OCI-M2 (cell line): Measurements from ENCODE around the gene VPREB3.

ENCODE experiments used
- DNase-seq: peaks from one replicate; lab custom pipeline; 2025; ENCODE audit not compliant: unreplicated experiment; lab: John Stamatoyannopoulos, UW

The VPREB3 gene, protein sequence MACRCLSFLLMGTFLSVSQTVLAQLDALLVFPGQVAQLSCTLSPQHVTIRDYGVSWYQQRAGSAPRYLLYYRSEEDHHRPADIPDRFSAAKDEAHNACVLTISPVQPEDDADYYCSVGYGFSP

DNA sequence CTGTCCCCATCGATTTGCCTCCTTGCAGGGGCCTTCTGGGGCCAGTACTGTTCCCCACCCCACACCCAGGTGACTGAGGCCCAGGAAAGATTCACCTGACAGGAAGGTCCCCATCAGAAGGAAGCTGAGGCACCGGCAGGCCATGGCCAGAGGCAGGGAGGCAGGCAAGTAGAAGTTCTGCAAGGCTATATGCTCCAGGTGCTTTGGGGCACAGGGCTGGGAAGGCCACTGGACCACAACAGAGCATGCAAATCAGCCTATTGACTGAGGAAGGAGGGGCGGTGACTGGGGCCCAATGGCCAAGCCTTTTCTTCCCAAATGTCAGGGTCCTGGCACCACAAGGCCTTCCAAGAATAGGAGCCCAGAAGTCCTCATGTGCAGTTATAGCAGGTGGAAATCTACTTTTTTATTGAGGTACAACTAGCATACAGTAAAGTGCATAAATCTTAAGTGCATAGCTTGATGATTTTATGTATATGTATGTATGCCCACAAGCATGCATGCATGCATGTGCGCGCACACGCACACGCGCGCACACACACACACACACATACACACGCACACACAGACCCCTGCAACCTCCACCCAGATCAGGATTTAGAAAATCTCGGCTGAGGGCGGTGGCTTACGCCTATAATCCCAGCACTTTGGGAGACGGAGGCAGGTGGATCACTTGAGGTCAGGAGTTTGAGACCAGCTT, at the start of gene VPREB3:
Gene VPREB3, minus strand, starts transcription at position 206 of the 700 bp plus-strand sequence. Its CDS starts 62 bp downstream, at position 144.
- DNase-seq = no peak

DNA sequence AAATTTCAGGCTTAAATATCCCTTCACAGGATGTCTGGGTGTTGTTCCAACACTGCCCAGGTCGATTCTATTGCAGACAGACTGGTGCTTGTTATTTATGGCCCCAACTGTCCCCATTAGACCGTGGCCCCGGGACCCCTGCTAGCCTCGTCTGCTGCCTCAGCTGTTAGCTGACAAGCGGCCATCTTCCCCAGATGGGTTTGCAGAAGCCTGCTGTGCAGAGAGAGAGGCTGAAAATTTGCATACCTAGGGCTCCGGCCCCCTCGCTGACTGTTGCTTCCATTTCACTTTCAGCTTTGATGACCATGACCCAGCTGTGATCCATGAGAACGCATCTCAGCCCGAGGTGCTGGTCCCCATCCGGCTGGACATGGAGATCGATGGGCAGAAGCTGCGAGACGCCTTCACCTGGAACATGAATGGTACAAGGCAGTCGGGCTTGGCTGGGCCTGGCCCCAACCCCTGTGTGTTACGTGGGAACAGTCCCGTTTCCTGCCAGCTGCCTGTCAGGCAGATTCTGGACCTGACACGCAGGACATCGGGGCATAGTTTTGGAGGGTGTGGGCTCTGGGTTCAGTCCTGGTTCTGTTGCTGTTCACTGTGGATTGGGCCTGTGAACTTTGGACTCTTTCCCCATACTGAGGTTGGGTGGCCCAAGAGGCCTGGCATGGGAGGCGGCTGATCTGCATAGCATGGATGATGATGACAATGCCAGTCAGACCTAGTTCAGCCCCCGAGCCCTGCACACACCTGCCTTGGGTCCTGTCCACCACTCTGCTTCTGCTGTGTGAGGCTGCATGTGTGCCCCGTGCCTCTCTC, 49.0 kb upstream of the VPREB3 start:
- DNase-seq = no peak

DNA sequence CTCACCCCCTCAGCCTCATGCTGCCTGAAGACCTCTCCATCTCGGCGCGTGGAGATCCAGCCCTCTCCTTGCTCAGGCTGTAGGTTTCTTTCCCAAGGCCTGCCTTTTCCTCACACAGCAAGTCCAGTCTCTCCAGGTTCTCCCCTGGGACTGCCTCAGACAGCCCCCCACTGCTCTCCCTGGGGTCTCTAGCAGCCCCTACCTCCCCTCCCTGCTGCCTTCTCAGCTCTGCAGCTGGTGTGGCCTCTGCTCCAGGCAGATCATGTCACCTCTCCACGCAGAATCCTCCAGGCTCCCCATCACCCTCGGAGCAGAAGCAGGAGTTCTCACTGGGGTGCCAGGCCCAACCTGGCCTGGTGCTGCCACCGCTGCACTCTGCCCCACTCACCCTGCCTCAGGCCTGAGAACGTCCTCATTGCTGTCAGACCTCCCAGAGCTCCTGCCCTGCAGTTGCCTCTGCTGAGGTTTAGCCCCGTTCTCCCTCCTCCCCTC, 47.7 kb upstream of the VPREB3 start:
- no peak for DNase-seq

DNA sequence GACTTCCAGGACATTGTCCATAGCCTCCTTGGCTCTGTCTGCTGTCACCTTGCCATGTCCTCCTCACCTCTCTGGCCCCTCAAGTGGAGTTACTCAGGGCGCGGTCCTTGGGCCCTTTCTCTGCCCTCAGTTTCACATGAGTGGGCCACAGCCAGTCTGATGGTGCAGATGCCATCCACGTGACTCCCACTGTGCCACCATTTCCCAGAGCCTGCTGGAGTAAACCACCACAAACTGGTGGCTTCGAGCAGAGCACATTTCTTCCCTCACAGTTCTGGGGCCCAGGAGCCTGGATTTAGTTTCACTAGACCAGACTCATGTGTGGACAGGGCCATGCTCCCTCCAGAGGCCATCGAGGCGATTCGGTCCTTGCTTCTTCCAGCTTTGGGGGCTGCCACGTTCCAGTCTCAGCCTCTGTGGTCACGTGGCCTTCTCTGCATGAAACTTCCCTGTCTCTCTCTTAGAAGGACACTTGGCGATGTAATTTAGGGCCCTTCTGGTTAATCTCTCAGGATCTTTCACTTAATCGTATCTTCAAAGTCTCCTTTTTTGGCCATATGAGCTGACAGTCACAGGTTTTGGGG, 47.1 kb upstream of the VPREB3 start:
- no peak for DNase-seq

DNA sequence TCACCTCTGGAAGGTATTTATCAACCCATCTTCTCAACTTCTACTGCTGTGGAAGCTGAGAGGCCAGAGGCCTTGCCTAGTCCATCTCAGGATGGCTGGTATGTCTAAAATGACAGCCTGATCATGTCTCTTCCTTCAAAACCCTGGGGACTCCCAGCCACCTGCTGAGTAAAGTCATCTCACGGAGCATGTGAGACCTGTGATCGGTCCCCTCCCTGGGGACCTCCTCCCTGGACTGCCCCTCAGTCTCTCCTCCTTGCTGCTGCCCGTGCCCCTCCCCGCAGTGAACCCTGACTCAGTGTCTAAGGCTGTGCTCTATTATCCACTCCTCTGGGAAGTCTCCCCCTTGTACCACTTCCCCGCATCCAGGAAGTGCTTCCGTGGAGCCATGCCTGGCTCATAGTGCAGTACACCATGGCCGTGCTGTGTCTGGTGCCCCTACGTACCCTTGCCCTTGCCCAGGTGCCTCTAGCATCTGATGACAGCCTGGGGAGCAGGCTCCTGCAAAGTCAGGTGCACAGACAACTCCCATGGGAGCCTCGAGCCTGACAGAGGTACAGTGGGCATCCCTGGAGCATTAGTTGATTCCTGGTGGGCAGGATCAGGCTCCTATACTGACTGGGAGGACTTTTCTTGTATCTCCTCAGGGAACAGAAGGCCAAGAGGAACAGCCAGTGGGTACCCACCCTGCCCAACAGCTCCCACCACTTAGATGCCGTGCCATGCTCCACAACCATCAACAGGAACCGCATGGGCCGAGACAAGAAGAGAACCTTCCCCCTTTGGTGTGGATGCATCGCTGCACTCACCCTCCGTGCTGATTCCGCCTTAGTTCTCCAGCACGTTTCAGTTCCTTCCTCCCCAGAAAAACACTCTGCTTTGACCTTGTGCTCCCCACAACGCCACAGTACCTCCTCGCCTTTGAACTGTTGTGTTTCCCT, 46.3 kb upstream of the VPREB3 start:
- no peak for DNase-seq

DNA sequence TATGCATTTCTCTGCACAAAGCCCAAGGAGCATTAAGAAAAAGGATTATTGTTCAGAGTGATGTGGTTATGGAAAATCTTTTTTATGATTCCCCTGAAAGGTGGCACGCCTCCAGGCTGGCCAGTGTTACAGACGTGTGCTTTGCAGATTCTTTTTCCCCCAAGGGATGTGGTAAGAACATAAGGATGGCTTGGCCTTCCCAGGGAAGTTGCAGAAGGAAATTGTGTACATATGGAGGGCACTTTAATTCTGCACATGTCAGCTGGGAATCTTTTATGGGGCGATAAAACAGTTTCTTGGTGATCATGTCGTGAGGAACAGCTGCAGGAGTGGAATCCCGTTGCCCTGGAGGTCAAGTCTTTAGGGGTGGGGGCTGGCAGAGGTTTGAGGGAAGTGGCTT, 42.2 kb upstream of the VPREB3 start:
- DNase-seq = no peak

DNA sequence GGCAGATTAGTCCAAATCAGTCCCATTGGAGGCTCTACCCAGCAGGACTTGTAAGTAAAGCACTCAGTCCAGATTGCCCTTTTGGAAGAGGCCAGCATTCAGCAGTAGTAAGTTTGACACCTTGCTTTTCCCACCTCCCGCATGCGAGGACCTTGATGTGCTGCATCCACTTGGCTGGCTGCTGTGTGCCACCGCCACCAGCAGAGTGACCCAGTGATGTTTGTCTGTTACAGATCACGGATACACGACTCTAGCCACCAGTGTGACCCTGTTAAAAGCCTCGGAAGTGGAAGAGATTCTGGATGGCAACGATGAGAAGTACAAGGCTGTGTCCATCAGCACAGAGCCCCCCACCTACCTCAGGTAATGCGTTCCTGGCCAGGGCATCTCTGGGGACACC, 39.1 kb upstream of the VPREB3 start:
- no peak for DNase-seq

DNA sequence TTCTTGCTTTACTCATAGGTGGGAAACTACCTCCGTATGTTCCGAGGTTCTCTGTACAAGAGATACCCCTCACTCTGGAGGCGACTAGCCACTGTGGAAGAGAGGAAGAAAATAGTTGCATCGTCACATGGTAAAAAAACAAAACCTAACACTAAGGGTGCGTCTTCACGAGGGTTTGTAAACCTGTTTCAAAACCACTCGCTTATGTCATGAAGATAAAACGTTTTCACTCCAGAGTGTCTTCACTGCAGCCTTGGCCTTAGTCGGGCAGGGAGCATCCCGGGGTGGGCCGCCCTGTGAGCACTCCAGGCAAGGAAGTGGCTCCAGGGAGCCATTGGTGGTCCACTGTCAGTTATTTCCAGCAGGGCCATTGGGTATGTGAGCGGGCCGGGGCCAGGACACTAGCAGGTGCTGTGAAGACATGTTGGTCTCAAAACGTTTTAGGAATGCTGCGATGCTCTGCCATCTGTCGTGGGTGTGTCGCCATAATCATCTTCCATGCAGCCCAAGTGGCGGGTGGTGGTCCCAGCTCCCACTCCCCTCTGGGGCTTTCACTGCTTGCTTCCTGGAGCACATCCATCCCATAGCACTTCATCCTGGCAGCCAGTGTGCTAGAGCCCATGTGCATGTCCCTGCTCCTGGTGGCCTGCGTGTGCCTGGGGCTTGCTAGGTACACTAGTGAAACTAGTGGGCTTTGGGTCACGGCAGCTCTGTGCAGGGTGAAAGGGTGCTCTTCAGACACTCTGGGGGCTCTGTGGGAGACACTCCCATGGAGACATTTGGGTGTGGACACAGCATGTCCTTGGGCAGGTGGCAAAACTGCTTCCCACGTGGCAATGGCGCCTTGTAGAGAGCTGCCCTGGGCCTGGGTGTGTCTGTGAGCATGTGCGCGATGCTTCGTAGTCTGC, 37.8 kb upstream of the VPREB3 start:
- DNase-seq = no peak

DNA sequence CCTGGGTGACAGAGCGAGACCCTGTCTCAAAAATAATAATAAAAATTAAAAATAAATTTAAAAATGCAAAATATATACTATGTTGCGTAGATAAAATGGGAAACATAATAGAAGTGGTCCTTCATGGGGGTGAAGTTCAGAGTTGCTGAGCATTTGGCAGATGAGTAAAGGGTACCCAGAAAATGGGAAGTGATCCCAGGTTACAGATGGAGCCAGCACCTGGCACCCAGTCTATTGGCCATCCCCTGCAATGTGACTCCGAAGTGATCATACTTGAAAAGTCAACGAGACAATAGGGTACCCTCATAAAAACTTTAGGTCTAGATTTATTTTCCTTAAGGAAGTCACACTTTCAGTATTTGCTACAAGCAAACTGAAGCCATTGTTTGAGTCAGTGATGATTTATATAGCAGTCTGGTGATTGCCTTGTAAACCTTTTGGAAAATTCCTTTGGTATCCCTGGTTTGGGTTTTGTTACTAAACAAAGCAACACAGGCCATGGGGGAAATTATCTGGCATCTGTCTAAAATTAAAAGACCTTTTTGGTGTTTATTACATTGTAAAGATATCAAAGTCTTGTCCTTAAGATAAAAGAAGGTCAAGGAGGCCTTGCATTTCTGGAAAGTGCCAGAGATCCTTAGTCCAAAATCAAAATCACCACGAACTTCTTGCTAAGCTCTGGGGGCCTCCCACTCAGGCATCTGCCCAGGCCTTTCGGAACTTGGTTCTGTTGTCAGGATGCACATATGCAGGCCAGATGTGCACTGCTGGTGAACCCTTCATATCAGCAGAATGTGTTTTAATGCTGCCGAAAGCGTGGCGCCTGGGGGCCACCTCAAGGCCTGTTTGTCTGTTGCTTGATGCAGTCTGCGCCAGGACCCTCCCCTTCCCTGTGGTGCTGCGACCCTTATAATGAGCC, 36.9 kb upstream of the VPREB3 start:
- no peak for DNase-seq

DNA sequence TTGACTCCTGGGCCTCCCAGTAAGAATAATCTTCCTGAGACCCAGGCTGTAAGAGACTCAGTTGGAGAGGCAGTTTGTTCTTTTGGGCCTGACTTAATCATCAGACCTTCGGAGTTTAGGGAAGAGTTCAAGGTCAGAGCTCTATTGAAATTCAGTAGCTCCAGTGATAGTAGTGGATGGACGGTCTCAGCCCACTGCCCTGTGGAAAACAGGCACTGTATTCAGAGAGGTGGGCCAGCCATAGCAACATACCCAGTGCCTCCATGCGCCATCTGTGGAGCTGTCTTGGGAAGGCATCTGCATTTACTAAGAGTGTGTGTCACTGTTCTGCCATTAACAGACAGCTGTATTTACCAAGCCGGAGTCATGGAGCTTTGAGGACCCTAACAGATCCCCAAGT, 35.4 kb upstream of the VPREB3 start:
- no peak for DNase-seq

DNA sequence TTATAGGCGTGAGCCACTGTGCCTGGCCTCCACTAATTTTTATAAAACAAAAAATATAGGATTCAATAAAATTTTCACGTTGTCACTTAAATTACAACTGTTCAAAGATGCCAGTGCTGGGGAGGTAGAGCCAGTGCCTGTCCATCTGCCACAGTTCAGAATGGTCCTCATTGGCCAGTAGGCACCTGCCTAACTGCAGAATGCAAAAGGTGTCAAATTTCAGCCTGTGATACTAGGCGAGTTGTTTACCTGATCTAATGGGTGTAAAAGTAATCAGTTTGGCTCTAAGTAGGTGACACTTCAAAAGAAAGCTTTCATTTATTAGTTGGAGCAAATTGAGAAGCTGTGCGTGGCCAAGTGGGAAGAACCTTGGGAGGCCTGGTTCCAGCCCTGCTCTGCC, 34.9 kb upstream of the VPREB3 start:
- DNase-seq = no peak

DNA sequence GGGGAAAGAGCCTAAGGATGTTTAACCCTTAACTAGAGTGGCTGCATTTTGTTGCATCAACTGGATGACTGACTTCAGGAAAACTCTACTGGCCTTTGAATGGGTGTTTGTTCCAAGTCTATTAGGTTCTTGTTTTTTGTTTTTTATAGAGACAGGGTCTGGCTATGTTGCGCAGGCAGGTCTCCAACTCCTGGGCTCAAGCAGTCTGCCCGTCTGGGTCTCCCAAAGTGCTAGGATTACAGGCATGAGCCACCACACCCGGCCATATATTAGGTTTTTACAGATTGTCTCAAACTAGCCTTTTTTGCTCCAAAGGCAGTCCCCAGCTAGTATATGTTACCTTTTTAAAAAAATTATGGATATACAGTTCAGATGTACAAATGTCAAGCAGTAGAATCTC, 33.7 kb upstream of the VPREB3 start:
- DNase-seq = no peak

DNA sequence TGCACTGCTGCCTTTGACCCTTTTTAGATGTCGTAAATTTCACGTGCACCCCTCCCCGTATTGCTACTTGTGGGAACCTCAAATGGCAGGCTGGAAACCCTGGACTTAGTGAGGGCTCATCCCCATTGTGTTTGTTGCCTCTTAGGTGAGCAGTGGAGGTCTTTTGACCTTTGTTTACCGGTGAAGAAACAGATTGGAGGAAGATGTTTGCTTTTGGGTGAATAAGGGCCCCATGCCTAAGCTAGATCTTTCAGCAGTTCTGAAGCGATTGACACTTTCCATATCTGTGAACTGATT, 33.3 kb upstream of the VPREB3 start:
- no peak for DNase-seq

DNA sequence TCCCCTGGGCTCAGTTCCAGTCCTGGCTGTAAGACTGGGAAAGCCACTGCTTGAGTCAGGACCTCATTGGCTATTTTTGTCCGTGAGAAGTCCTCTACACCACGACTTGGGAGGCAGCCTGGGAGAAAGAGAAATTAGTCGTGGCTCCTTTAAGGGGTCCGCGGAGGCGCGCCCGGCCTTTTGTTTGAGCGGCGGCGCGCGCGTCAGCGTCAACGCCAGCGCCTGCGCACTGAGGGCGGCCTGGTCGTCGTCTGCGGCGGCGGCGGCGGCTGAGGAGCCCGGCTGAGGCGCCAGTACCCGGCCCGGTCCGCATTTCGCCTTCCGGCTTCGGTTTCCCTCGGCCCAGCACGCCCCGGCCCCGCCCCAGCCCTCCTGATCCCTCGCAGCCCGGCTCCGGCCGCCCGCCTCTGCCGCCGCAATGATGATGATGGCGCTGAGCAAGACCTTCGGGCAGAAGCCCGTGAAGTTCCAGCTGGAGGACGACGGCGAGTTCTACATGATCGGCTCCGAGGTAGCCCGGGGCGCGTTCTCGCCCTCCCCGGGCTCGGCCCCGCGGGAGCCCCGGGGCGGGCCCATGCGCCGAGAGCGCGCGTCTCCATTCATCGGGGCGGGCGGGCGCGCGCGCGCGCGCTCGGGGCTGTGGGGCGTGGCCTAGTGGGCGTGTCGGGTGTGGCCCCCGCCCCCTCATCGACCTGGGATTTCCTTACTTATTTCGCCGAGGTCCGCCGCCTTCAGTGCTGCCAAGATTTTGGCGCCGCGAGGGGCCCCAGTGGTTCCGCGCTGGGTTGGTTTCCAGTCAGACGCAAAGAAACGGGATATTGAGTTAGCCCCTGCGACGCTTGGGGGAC, 32.8 kb upstream of the VPREB3 start, which contains the start of gene SMARCB1:
Gene SMARCB1, plus strand, starts transcription at position 215 of the 848 bp plus-strand sequence. Its CDS starts 204 bp downstream, at position 419.
- DNase-seq = no peak

DNA sequence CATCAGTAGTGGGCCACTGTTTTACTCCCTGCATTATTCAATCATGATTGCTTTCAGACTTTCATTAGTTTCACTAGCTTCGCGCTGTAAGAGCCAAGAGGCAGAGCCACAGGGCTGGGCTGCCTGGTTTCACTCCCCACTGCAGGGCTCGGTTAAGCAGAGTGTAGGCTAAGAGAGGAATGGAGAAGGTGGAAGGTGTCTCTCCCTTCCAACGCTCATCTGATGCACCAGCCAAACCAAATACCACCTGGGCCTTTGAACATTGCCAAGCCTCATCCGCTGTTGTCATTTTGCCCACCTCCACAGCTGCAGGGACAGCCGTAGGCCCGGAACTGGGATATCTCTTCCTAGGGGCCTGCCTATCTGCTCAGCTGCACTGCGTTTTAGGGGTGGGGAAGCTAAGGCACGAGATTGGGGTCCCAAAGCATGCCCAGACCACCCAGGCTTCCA, 32.1 kb upstream of the VPREB3 start:
- no peak for DNase-seq

DNA sequence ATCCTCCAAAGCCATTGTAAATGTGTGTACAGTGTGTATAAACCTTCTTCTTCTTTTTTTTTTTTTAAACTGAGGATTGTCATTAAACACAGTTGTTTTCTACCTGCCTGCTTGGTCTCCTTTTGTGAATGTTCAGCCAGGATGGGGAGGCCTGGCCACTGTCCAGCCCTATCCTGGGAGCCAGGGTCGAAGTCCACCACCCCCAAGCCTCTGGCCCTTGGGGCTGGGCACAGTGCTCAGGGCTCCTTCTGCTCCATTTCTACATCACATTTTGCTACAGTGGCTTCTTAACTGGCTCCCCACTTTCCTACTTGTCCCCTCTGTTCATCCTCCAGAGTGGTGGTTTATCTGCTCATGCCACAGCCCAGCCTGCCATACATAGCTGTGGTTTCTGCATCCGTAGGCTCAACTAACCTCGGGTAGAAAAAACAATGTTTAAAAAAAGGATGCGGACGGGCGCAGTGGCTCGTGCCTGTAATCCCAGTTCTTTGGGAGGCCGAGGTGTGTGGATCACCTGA, 30.0 kb upstream of the VPREB3 start:
- no peak for DNase-seq
